GM21423 (cell line): Measurements from ENCODE around the gene TRABD2B.

ENCODE experiments used
- ATAC-seq: cut with Tn5 transposase; IDR thresholded peaks from one replicate; pipeline ENCODE4 v1.9.1; 2021; ENCODE audit warnings: mild to moderate bottlenecking, moderate library complexity; ENCODE audit not compliant: unreplicated experiment

TRABD2B gene

DNA sequence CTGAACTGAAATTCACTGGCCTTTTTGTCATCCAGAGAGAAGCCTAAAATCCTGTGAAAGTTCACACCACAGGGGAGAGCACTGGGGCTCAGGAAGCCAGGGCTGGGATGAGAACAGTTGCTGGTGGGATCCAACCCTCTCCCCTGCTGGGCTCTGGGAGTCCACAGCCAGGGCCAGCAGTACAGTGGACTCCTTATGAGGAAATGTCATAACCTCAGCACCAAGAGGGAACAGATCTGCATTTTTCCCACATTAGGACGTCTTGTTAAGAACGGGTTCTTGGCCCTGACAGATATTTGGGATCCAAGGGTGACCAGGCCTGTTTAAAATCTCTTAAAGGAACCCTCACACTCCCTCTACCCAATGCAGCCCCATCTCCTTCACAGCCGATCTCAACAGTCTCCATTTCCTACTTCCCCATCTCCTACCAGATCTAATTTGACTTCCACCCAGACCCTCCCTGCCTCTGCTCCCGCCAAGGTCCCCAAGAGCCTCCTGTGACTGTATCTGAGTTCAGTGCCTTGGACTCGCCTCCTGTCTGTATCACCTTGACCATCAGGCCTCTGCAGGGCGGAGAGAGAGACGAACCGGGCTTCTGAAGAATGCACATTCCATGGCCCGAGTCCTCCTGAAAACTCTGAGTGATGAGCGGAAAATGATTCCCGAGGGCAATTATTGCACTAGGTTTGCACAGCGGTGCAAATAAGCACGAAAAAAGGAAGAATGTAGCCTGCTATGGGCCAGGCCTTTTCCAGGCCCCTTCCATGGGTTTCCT, 159.9 kb downstream of the TRABD2B start:
- ATAC-seq = no peak

GRCh38 chr1:47835409-47835808, 161.8 kb downstream of the TRABD2B start:
- no peak for ATAC-seq

- ATAC-seq = no peak
These were observed 162.9 kb downstream of the TRABD2B start for GRCh38 chr1:47834326-47834725.

- no peak for ATAC-seq
These were observed 166.4 kb downstream of the TRABD2B start for GRCh38 chr1:47830641-47831333.

GRCh38 chr1:47830021-47830420, 167.2 kb downstream of the TRABD2B start:
- ATAC-seq = no peak

DNA sequence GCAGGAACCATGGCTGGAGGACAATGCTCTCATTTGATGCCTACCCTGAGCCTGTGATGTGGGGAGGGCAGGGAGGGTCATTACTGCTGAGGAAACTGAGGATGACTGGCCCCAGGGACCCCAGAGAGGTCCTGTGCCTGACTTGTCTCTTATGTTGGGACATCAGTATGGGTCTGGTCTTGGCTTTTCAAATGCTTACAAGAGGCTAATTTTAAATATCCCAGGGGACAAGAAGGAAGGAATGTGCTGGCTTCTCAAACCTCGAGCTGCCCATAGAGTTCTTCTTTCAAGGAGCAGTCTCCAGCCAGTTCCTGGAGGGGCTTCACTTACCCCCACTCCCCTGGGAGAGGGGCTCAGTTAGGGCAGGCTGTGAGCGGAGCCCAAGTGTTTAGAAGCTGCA, 168.2 kb downstream of the TRABD2B start:
- no peak for ATAC-seq

DNA sequence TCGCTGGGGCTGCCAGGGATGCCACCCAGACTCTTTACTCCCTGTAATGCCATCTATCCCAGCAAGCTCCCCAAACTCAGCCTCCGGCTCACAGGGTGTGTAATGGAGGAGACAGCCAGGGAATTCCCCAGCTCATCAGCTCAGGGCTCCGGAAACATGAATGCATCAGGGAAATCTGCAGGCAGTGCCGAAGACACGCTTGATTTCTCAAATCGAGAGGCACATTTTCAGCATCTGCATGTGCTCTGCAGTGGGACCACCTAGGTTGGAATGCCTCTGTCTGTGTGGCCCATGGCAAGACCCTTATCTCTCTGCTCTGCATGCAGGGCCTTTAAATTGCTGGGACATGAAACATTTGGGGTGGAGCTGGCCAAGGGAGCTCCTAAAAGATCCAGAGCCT, 170.1 kb downstream of the TRABD2B start:
- ATAC-seq = no peak

DNA sequence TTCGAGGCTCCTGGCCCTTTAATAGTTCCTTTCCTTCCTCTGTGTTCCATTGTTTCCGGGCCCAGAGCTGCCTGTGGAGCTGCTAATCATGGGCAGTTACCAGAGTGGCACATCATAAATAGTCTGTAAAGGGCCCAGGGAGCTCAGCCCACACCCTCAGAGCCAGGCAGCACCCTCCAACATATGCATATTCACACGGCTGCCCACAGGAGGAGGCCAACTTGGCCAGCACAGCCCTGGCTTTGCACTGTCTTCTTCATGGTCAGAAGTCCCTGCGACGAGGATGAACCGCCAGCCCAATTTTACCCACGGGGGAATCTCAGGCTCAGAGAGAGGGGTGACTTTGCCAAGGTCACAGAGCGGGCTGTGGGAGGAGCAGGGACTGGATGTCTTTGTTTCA, 172.5 kb downstream of the TRABD2B start:
- ATAC-seq = no peak

DNA sequence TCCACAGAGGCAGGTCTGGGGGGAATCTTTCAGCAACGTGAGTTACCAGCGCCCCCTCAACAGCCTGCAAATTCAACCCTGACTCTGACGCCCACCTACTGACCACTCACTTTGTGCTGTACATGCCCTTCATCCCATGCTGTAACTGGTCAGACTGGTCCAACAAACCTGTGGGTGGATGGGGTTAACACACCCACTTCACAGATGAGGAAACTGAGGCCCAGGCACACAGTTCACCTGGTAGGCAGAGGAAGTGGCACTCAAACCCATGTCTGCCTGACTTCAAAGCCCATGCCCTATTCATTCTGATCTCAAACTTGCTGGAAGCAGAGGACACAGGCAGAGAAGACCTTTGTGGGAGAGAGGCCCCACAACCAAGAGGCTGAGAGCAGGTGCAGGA, 172.9 kb downstream of the TRABD2B start:
- no peak for ATAC-seq

DNA sequence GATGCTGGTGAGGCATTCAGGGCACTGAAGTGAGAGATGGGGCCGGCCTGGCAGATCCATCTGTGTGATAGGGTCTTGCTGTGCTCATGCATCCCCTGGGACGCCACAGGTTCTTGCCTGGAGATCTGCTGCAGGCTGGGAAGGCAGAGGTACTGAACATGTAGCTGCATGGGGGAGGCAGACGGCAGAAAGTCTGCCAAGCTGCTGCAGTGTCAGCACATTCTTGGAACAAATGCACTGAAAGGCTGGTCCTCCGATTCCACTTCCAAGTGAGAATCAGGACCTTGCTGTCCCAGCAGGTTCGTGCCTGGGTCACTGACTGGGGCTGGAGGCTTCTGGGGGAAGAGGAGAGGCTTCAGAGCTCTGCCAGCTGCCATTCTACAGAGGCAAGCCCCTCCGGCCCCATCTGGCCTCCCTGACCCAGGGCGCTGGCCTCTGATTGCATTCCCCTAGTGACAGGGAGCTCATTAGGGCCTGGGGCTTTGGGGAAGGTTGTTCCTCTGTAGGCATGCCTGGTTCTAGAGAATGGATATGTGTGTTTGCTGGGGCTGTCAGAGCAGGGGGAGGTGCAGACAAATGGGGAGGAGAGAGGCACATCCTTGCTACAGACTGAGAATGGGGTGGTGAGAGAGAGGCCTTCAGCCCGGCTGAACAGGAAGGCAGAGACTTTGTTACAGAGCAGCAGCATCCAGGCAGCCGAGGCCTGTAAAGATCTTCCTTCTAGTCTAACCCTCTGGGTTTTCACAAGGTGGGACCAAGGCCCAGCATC, 174.0 kb downstream of the TRABD2B start:
- ATAC-seq = no peak

DNA sequence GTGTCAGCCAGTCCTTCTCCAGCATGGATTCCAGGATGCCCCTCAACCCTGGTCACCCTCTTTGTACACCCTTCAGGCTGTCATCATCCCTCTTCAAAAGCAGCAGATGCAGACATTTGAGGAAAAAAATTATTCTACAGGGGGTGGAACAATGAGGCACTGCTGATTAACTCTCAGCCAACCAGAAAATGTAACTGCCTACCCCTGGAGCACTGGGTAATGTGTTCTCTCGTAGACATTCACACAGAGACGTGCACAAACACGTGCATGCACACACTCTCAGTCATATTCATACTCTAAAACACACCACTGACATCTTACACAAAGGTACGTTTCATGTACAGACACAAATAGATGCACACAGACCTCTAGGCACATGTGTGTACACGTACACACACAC, 175.4 kb downstream of the TRABD2B start:
- ATAC-seq = no peak

GRCh38 chr1:47819574-47819888, 177.7 kb downstream of the TRABD2B start:
- ATAC-seq = no peak

GRCh38 chr1:47818682-47819573, 178.3 kb downstream of the TRABD2B start:
- ATAC-seq = no peak

- ATAC-seq = no peak
These were observed 179.3 kb downstream of the TRABD2B start for GRCh38 chr1:47817861-47818260.

- ATAC-seq = no peak
These were observed 180.7 kb downstream of the TRABD2B start for GRCh38 chr1:47816325-47817071.

DNA sequence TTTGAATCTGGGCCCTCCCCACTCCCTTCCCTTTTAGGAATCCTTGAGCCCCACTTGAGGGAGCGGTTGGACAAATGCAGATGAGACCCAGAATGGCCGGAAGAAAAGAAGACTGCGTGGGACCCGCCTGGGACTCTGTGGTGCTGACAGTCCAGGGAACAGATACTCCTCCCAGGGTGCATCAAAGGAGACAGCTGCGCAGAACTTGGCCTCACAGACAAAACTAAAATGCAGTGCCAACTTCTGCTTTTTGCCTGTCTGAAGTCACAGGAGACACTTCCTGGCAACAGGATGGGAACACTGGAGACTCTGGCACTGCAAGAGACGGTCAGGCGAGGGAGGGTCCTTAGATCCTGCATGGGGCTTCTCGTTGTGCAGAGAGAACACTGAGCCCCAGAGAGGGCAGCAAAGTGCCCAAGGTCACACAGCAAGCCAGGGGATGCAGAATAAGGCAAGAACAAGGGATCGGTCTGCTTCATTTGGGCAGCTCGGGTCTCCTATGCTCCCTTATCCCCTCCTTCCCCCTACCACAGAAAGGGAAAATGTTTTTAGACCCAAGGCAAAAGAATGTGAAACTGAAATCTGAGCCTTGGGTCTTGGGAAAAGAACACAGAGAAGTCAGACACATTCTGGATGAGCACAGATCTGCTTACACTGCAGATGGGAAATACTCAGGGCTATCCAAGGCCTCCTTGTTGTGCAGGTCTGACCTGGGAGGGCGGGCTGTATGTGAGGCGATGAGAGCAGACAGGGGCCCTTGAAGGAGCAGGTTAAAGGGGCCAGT, 182.4 kb downstream of the TRABD2B start:
- no peak for ATAC-seq

DNA sequence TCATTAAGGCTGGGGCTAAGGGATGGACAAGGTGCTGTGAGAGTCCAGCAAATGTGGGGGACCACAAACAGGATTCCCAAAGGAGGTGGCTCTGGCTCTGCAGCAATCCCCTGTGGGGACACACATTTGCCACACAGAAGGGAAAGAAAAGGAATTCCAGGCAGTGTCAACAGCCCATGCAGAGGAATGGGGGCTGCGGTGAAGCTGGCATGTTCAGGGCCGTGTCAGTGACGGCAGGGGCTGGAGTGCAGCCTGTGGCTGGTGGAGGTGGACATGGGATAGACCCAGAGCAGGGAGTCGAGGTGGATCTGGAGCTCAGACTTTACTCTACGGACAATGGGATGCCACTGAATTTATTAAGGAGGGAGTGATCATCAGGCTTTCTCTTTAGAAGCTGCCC, 183.2 kb downstream of the TRABD2B start:
- ATAC-seq = no peak

DNA sequence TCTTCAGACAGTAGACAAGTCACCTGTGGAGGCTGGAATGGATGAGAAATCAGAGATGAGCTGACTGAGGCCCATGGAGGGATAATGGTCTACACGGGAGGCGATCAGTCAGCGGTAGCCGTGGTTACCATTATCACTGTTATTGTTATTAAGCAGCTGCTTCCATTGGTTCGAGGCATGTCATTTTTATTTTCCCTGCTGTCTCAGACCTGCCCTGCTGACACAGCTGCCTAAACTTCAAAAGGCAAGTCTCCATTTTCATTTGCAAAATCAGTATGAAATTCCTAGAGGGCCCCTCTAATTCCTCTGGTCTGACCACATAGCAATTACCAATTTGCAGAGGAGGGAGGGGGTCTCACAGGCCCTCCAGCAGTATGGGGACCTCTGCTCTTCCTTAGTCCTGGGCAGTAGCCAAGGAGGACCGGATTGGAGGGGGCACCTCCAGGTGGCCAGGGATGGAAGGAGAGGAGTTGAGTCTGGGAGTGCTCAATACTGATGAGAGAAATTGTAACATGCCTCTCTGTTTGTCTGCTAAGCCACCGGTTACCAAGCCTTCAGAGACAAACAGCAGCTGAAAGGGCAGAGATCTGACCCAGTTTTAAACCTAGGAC, 184.2 kb downstream of the TRABD2B start:
- no peak for ATAC-seq
